NCI-H2029 treated with DMSO at 0.1 percent for 48 hours (cell line): ENCODE results near the gene SLC26A3.

Experiments used
- DNase-seq: peaks from one replicate; lab custom pipeline; 2025; lab: John Stamatoyannopoulos, UW

The SLC26A3 gene

DNA sequence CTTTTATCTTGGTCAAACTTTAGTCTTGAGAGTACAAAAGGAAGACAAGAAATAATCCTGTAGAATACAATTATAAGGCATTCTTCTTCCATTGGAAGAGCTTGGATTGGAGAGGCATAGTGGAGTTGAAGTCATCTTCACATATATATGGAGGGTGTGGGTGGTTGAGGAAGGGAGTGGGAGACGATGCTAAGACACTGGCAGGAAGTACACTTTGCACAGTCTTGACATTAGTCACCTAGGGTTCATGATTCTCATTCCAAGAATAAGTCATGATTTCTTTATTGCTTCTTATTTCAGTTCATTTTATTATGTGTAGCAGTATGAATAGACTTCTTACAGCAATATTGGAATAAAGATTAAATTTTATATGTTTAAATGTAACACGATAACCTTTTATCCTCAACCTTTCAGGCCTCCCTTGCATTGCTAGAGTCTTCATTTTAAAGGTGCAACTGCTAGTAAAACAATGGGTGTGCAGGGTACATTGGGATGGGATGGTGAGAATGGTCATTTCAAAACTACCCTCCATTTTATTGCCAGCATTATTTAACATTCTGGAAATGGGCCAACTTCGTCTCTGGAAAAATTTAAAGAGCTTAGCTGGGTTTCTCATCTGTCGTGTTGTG lies 12.3 kb upstream of the SLC26A3 start:
- DNase-seq, result no peak

DNA sequence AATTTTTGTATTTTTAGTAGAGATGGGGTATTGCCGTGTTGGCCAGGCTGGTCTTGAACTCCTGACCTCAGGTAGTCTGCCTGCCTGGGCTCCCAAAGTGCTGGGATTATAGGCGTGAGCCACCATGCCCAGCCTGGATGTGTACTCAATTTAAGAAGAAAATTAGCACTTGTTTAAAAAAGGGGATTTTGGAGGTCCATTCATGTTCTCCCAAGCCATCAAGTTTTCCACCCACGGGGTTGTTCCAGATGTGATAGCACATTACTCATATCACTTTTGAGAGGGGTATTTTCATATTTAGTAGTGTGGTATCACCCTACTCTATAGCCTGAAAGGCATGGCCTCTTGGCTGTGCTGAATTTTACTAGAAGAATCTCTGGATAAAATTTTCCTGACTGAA lies 10.5 kb upstream of the SLC26A3 start:
- DNase-seq, result no peak

DNA sequence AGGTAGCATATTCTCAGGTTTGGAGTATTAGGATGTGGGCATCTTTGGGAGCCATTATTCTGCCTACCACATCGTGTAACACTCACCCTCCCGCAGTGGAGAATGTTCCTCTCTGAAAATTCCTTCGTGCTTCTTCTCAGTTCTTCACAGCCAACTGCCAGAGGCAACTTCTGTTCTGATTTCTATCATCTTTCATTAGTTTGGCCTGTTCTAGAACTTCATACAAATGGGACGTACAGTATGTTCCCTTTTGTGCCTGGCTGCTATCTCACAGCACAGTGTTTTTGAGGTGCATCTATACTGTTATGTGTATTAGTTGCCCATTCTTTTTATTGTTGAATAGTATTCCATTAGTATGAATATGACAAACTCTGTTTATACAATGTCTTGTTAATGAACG lies 8.9 kb upstream of the SLC26A3 start:
- DNase-seq, result no peak

DNA sequence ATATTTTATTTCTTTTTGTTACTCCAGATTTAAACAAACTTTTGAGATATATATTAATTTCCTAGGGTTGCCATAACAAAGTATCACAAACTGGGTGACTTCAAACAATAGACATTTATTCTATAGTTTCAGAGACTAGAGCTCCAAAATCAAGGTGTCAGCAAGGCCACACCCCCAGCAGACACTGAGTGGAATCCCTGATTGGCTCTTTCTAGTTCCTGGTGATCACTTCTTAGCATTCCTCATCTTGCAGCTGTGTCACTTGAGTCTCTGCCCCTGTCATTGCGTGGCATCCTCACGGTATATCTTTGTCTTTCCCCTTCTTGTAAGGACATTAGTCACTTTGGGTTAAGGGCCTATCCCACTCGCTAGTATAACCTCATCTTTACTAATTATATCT lies 7.6 kb upstream of the SLC26A3 start:
- DNase-seq, result no peak

DNA sequence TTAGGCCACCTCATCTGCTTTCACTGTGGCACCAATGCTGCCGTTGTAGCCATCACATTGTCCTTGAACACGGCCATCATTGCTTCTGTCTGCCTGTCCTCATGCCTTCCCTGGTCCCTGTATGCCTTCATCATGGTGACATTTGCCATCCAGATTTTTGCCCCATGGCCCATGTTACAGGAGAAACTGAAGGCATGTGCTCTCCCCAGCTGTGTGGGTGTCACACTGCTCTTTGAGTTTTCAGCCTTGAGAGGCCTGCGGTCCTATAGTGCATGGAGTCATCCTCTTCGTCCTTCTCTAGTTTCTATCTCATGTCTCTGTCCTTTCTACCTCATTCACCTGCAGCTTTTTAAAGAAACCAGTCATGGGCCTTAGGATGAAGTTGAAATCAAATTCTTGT lies 6.2 kb upstream of the SLC26A3 start:
- no peak for DNase-seq

DNA sequence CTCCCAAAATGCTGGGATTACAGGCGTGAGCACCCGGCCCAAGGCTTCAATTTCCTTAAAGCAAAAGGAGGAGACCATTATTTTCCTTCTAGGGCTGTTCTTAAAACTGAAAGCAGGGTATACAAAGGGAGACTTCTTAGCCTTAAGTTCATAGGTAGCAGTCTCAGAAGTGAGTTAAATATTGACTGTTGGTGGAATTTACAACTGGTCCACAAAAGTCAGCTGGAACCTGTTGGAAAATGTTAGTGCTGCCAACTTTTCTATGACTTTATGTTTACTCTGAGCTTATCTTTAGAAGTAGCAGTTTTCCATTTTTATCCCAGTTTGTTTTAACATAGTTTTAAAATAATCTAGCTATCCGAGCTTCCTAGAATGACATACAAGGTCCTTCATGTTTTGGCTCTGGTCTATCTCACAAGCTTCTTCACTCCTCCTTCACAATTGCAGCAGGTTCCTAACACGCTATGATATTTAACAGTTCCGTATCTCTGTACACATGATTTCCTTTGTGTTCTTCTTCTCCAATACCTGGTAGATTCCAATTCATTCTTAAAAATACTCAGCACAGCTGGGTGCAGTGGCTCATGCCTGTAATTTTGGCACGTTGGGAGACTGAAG lies 3.3 kb downstream of the SLC26A3 start:
- no peak for DNase-seq

DNA sequence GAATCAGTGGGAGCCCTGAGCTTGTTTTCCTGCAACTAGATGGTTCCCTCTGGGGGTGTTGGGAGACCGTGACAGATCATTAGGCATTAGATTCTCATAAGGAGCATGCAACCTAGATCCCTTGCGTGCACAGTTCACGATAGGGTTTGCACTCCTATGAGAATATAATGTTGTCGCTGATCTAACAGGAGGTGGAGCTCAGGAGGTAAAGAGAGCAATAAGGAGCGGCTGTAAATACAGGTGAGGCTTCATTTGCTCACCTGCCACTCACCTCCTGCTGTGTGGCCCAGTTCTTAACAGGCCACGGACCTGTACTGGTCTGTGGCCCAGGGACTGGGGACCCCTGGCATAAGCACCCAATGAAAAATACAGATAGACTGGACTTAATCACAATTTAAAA lies 10.7 kb downstream of the SLC26A3 start:
- no peak for DNase-seq

DNA sequence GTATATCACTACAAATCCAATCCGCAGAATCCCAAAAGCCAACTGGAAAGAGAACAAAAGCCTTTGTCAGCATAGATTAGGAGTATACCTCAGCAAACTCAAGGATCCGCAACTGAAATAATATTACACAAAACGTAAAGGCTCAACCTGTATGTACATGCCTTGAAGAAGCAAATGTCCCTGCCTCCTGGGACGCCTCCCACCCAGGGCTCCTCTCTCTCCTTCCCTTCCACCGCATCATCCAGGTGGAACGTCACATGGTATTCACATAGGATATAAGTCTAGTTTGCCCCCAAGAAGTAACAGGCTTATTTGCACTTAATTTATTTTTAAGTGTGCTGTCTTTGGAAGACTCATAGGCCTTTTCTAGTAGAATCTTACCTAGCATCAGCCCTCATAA lies 13.4 kb downstream of the SLC26A3 start:
- DNase-seq, result no peak

DNA sequence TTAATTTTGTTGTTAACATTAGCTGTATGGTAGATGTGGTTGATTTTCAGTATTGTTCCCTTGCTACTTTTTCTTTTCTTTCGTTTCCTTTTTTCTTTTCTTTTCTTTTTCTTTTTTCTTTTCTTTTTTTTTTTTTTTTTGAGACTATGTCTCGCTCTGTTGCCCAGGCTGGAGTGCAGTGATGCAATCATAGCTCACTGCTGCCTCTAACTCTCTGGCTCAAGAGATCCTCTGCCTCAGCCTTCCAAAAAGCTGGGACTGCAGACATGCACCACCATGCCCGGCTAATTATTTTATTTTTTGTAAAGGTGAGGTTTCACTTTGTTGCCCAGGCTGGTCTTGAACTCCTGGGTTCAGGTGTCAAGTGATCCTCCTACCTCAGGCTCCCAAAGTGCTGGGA lies 14.4 kb downstream of the SLC26A3 start:
- no peak for DNase-seq

DNA sequence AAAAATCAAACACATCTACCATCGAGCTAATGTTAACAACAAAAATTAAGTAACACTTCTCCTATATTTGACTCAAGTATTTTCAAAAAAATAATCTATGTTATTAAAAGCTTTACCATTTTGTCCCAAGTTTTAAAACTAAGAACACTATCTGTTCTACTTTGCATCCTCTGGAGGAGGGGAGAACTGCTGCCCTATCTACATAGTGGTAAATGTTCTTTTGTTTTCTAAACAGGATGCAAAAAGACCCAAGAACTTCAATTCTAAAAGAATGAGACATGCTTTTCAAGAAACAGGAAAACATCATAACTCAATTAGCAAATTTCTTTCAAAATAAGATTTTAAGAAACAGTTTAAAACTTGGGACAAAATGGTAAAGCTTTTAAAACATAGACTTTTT lies 14.8 kb downstream of the SLC26A3 start:
- no peak for DNase-seq

DNA sequence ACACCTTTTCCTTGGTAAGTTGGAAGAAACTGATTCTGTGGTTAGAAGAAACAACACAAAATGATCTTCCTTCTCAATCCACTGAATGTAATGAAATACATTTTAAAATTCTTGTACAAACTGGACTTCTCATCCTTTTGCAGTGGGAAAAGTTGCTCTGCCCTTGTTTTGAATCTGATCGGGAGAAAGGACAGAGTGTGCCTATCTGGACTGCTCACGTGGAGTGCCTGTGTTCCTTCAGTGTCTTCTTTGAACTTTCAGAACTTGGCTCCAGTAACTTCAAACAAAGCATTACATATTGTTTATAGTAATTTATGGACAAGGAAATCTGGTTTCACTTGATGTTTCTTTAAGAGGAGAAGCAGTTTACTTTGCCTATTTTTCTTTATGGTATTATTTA lies 17.1 kb downstream of the SLC26A3 start:
- DNase-seq, result no peak

DNA sequence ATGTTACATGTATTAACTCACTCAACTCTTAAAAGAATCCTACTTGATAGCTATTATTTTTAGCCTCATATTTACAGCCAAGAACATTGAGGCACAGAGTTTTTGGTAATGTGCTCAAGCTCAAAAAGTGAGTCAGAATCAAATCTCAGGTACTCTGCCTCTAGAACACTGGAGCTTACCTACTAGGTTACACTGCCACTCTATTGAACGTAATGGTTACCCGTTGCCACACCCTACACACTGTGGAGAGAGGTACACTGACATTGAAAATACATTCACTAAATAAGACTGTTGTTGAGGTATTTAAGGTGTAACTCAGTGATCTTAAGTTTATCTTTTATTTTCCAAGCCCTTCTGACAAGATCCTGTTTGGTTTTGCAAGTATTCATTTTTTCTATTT lies 17.9 kb downstream of the SLC26A3 start:
- DNase-seq, result no peak

DNA sequence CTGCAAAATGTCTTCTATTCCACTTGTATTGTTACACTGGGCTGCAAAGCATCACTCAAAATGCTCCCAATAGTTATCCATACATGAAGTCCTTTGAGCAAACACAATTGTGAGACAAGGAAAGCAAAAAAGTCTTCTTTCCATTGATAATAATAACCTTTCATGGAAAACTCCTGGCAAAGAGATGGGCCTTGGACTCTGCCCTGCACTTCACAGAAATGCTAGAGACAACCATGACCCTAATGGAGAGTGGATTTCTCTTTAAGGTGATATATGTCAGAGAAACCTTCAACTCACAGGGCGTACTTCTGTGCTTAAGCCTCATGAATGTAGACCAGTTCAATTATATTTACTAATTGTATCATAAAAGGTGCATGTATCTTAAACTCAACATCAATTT lies 19.4 kb downstream of the SLC26A3 start:
- no peak for DNase-seq

DNA sequence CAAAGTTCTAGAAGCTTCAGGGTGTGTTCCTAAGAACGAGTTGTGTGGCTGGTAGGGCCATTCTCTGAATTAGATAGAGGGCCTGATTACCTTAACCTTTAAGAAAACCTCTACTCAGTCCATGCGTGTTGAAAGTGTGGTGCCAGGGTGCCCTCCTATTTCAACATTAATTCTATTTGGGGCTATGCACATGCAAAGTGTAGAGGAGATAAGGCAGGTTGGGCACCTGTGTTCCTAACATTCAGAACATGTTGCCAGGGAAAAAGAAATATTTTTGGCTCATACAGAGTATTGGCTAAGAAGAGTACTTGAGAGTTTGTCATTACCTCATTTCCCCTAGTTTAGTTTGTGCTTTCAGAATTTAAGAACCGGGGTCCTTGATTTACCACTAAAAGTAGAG lies 20.6 kb downstream of the SLC26A3 start:
- DNase-seq, result no peak

DNA sequence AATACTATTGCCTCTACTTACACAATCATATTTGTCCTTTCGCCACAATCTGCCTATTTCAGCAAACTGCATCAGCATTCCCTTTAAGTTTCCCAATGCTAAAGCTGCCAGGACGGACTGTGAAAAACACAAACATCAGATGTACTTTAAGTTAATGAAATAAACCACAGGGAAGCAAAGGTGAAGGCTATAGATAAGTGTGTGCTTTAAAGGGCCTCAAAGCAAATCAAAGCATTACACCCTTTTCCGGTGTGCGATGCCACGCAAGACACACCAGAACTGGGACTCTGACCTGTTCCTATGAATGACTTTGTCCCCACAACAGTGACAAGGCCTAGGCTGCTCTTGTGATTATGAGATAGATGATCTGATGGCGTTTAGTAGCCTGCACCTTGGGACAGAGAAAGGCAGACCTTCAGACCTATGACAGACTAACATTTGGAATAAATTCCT lies 23.4 kb downstream of the SLC26A3 start:
- no peak for DNase-seq

DNA sequence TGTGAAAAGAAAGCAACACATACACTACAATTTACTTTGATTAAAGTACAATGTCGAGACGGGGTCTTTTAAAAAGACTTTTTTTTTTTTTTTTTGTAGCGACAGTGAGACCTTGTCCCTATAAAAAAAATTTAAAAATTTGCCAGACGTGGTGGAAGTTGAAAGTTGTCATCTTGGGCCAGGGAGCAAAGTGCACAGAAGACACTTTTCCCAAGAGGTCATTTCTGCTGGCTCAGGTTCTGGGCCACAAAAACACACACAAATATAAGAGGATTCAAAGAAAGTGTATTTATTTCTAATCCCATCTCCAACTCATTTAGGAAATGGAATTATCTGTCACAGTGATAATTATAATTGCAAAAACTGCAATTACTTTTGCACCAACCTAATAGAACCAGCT lies 24.7 kb downstream of the SLC26A3 start:
- DNase-seq, result no peak

DNA sequence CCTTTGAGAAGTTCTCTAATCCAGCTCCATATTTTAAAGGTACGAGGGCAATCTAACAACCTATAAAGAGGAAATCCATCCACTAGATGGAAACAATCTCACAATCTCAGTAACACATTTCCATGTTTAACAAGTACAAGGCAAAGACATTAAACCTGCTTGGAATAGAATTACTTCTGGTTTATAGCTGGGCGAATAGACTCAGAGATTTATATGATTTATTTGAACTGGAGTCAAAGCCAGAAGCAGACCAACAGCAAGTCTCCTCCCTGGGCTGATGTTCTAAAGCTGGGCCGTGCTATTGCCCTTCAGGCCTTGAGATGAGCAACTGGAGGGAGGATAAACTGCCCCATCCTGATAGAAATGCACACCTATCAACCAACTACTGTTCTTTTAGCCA lies 25.3 kb downstream of the SLC26A3 start:
- DNase-seq, result no peak

DNA sequence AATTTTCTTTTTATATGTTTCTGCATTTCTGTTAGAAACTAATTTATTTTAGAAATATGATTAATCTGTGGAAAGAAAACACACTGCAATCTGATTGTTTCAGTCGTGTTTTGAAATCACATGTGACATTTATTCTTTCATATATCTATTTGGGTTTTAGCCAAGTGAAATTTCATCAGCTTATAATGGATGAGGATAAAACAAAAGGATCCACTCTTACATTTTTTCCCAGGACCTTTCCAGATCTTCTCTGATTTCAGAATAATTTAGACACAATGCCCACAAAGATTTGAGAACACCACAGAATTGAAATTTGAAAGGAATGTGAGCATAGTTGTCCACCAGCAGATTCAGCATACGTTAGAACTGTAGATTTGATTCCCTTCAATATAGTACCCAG lies 30.0 kb downstream of the SLC26A3 start:
- DNase-seq, result no peak

DNA sequence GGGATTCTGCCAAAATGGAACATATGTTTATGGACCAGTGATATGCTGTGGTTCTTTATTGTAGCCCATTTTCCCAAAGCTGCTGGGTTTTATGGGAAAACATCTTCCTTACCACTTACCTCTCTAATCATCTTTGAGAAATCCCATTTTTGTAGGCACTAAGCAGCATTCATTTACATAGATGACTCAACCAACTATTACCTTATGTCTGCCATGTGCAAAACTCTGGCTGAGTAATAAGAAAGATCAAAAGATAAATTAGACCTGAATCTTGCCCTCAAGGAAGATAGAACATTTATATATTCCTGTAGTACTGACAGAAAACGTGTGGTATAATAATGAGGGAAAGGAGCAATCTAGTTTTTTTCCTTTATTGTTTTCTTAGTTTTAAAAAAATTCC lies 34.8 kb downstream of the SLC26A3 start:
- DNase-seq, result no peak

DNA sequence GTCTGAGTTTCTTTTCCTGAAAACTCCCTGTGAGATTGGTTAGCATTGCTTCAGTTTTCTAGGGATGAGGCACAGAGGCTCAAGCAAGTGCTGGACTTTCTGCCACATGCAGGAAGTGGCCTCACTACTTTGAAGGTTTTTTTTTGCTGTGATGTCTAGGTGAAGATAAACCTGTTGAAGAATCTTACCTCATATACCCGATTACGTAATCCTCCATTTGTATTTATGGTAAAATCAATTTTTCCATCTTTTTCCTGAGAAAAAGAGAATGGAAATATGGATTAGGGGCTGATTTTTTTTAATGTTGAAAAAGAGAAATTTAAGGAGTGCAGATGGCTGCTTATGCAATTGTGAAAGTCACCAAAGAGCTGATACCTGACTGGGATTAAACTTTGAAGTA lies 35.6 kb downstream of the SLC26A3 start:
- DNase-seq, result no peak

DNA sequence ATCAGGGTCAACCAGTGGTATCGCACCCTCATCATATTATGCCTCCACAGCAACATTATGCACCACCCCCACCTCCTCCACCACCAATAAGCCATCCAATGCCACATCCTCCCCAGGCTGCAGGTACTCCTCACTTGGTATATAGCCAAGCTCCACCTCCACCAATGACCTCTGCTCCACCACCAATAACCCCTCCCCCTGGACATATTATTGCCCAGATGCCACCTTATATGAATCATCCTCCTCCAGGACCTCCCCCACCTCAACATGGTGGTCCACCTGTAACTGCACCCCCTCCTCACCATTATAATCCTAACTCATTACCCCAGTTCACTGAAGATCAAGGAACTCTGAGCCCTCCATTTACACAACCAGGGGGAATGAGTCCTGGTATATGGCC lies 44.4 kb downstream of the SLC26A3 start:
- no peak for DNase-seq

DNA sequence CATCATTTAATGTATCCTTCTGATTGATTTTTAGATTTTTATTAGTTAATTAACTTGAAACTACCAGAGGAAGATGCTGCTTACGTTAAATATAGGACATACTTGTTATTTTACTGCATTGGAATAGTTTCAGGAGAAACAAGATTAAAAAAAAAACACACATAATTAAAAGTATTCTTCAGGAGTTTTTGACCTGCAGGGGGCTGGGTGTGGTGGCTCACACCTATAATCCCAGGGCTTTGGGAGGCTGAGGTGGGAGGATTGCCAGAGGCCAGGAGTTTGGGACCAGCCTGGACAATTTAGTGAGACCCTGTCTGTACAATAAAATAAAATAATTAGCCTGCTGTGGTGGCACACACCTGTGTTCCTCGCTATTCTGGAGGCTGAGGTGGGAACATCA lies 48.4 kb downstream of the SLC26A3 start:
- DNase-seq, result no peak

DNA sequence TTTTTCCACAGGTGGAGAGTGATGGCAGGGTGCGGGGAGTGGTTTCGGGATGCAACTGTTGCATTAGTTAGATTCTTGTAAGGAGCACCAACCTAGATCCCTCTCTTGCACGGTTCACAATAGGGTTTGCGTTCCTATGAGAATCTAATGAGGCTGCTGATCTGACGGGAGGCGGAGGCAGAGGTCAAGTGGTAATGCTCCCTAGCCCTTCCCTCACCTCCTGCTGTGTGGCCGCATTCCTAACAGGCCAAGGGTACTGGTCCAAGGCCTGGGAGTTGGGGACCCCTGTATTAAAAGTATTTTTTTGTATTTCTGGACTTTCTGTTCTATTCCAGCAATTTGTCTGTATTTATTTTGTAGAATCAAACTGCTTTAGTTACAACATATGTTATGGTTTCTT lies 51.9 kb downstream of the SLC26A3 start:
- DNase-seq, result no peak

DNA sequence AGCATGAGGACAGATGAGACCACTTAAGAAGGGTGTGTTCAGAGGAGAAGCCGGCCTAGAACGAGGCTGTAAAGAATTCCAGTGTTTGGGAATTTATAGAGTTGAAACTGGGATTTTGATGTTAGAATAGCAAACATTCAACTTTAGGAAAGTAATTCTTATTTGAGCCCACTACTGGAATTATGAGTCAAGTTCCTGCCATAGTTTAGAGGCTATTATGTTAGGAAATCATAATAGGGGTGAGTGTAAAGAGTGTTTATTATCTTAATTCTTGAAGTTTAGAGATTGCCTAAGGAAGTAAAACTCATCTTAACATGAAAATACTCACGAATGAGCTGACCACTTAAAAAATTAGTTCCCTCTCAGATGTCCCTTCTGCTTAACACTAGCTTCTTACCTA lies 57.0 kb downstream of the SLC26A3 start:
- DNase-seq, result no peak
